ENCODE measurements around the gene FYTTD1.

- TF ChIP-seq CTCF (IDR thresholded peaks at IDR 0.05; ENCODE audit: insufficient read depth, low read depth, low read length) (no peak), EZH2 (IDR thresholded peaks at IDR 0.05; ENCODE audit: insufficient read depth, low read length) (no peak)
Measured at GRCh38 chr3:197800379-197800778, 50.7 kb downstream of the FYTTD1 start.
